Stomach smooth muscle (tissue), 2 donors: Measurements from ENCODE around the gene PEX14.
A peak's percentile ranks its signal among the peaks of the same experiment; 100 is the strongest.

Source experiments
- H3K27ac ChIP-seq: one replicate; pipeline ENCODE4 v1.7.0; 2013; ENCODE audit warnings: mild to moderate bottlenecking, low read length, inconsistent platforms
- H3K27me3 ChIP-seq, 2 donors: one replicate each; pipeline ENCODE4 v1.7.0; 2013; ENCODE audit warnings: low read length in 2 of 2; ENCODE audit not compliant: insufficient read depth in 2 of 2, control insufficient read depth in 1 of 2
- H3K36me3 ChIP-seq, 2 donors: one replicate each; pipeline ENCODE4 v1.7.0; 2013; ENCODE audit warnings: low read length in 2 of 2; ENCODE audit not compliant: control insufficient read depth in 2 of 2, insufficient read depth in 2 of 2
- H3K4me1 ChIP-seq: one replicate; pipeline ENCODE4 v1.7.0; 2013; ENCODE audit warnings: low read length; ENCODE audit not compliant: control insufficient read depth, insufficient read depth
- H3K4me3 ChIP-seq, 2 donors: one replicate each; pipeline ENCODE4 v1.7.0; 2013; ENCODE audit warnings: low read length in 2 of 2
- H3K9ac ChIP-seq, 2 donors: one replicate each; pipeline ENCODE4 v1.7.0; 2013; ENCODE audit warnings: low read length in 2 of 2, mild to moderate bottlenecking in 1 of 2
- H3K9me3 ChIP-seq, 2 donors: one replicate each; pipeline ENCODE4 v1.7.0; 2013; ENCODE audit warnings: low read length in 2 of 2; ENCODE audit not compliant: control insufficient read depth in 2 of 2
- donor health status: healthy.
- donor health status: Pancreatic carcinoma.

Gene PEX14

GRCh38 chr1:10641976-10642375 is 167.2 kb downstream of the PEX14 start:
- no peaks in the 10 kb centered on the region for H3K9me3 ChIP-seq
- H3K27ac ChIP-seq = peak overlapping the region; percentile 71
- H3K36me3 ChIP-seq = peaks cover 11 to 24% of the 10 kb centered on the region in 2 donors
- no peak overlapping the region for H3K9ac ChIP-seq
- H3K27me3 ChIP-seq = peaks cover 0 to 4% of the 10 kb centered on the region in 2 donors
- peaks cover 54% of the 10 kb centered on the region for H3K4me1 ChIP-seq
- no peak overlapping the region for H3K4me3 ChIP-seq

- peak overlapping the region; percentile 31 for H3K27ac ChIP-seq
- peaks cover 15 to 29% of the 10 kb centered on the region in 2 donors for H3K36me3 ChIP-seq
These were observed 167.8 kb downstream of the PEX14 start for GRCh38 chr1:10642403-10643080.

GRCh38 chr1:10643607-10644306 is 169.0 kb downstream of the PEX14 start:
- H3K27me3 ChIP-seq = no peaks in the 10 kb centered on the region
- H3K4me3 ChIP-seq = no peak overlapping the region
- H3K9ac ChIP-seq = no peak overlapping the region
- H3K27ac ChIP-seq = peak overlapping the region; percentile 37
- no peaks in the 10 kb centered on the region for H3K9me3 ChIP-seq
- H3K36me3 ChIP-seq = peaks cover 15 to 31% of the 10 kb centered on the region in 2 donors
- peaks cover 52% of the 10 kb centered on the region for H3K4me1 ChIP-seq

More at GRCh38 chr1:10642403-10643080, 167.8 kb downstream of the PEX14 start:
- Histone ChIP-seq H3K27me3 (peaks cover 0 to 4% of the 10 kb centered on the region in 2 donors), H3K9ac (no peak overlapping the region), H3K4me3 (no peak overlapping the region), H3K9me3 (no peaks in the 10 kb centered on the region), H3K4me1 (peaks cover 54% of the 10 kb centered on the region)

GRCh38 chr1:10644307-10645128 is 169.8 kb downstream of the PEX14 start:
- Histone ChIP-seq H3K27ac (peak overlapping the region; percentile 37), H3K9me3 (no peaks in the 10 kb centered on the region), H3K9ac (no peak overlapping the region), H3K36me3 (peaks cover 12 to 28% of the 10 kb centered on the region in 2 donors), H3K4me1 (peaks cover 60% of the 10 kb centered on the region), H3K4me3 (no peak overlapping the region), H3K27me3 (no peaks in the 10 kb centered on the region)

GRCh38 chr1:10646347-10646861 is 171.7 kb downstream of the PEX14 start:
- Histone ChIP-seq H3K9ac (no peak overlapping the region), H3K4me3 (no peak overlapping the region), H3K27ac (peak overlapping the region; percentile 46), H3K4me1 (peaks cover 55% of the 10 kb centered on the region), H3K9me3 (no peaks in the 10 kb centered on the region), H3K36me3 (peaks cover 10 to 27% of the 10 kb centered on the region in 2 donors), H3K27me3 (no peaks in the 10 kb centered on the region)

- no peaks in the 10 kb centered on the region for H3K27me3 ChIP-seq
- no peak overlapping the region for H3K9ac ChIP-seq
- peaks cover 58% of the 10 kb centered on the region for H3K4me1 ChIP-seq
- H3K27ac ChIP-seq = peak overlapping the region; percentile 60
- H3K9me3 ChIP-seq = no peaks in the 10 kb centered on the region
- H3K36me3 ChIP-seq = peaks cover 11 to 25% of the 10 kb centered on the region in 2 donors
- H3K4me3 ChIP-seq = no peak overlapping the region
These were observed 172.8 kb downstream of the PEX14 start for GRCh38 chr1:10647414-10648170.

GRCh38 chr1:10648689-10649516 is 174.2 kb downstream of the PEX14 start:
- peaks cover 19 to 30% of the 10 kb centered on the region in 2 donors for H3K36me3 ChIP-seq
- H3K4me1 ChIP-seq = peaks cover 64% of the 10 kb centered on the region
- peak overlapping the region; percentile 60 for H3K27ac ChIP-seq

GRCh38 chr1:10649517-10650201 is 174.9 kb downstream of the PEX14 start:
- no peaks in the 10 kb centered on the region for H3K9me3 ChIP-seq
- no peak overlapping the region for H3K9ac ChIP-seq
- peaks cover 72% of the 10 kb centered on the region for H3K4me1 ChIP-seq
- H3K27ac ChIP-seq = peak overlapping the region; percentile 60
- no peak overlapping the region for H3K4me3 ChIP-seq
- H3K36me3 ChIP-seq = peaks cover 21 to 27% of the 10 kb centered on the region in 2 donors
- H3K27me3 ChIP-seq = no peaks in the 10 kb centered on the region

More at GRCh38 chr1:10648689-10649516, 174.2 kb downstream of the PEX14 start:
- no peaks in the 10 kb centered on the region for H3K27me3 ChIP-seq
- H3K9me3 ChIP-seq = no peaks in the 10 kb centered on the region
- no peak overlapping the region for H3K4me3 ChIP-seq
- H3K9ac ChIP-seq = peak overlapping the region in 1 of 2 donors; percentile 15
